Activated T-cell treated with anti-CD3 and anti-CD28 coated beads, Interleukin-2, amount 50 U/mL, for 1 hour (primary cell): ENCODE measurements around the gene SLX4IP.

Source experiments
- DNase-seq: peaks from one replicate; pipeline ENCODE4 v3.0.0-alpha.2; 2020

SLX4IP gene

GRCh38 chr20:10554285-10554684 lies 119.2 kb downstream of the SLX4IP start:
- no peak for DNase-seq

DNA sequence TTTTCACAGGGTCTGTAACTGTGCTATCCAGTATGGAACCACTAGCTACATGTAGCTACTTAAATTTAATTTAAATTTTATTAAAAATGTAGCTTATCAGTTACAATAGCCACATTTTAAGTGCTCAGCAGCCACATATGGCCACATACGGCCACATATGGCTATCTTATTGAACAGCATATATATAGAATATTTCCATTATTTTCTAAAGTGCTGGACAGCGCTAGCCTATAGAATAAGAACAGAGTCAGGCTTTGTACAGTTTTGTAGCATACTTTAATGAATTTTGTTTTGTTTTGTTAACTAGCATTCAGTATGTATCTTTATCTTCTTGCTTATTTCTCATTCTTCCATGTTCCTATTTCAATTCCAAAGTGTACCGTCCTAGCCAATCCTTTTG lies 120.3 kb downstream of the SLX4IP start:
- DNase-seq = no peak

- DNase-seq = no peak
Measured at GRCh38 chr20:10555865-10556308, 120.8 kb downstream of the SLX4IP start.

- no peak for DNase-seq
Measured at GRCh38 chr20:10556519-10557083, 121.5 kb downstream of the SLX4IP start.

- no peak for DNase-seq
Measured at GRCh38 chr20:10557685-10558084, 122.6 kb downstream of the SLX4IP start.

- DNase-seq = no peak
Measured at GRCh38 chr20:10558635-10559187, 123.6 kb downstream of the SLX4IP start.

- no peak for DNase-seq
Measured at GRCh38 chr20:10559266-10559665, 124.2 kb downstream of the SLX4IP start.

DNA sequence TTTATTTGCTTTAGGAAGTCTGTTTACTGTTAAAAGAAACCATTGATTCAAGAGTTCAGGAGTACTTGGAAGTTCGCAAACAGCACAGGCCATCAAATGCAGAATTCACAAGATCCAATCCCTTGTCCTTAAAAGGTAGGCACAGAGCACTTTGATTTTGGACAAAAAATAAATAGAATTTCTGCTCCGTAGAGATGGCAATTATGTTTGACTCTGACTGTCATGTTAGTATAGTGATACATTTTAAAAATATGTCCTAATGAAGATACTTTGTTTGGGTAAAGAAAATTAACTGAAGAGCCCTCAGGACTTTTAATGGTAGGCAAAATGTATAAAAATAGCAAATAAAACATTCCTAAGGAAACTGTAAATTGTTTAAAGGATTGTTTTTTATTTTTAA lies 125.6 kb downstream of the SLX4IP start:
- no peak for DNase-seq

DNA sequence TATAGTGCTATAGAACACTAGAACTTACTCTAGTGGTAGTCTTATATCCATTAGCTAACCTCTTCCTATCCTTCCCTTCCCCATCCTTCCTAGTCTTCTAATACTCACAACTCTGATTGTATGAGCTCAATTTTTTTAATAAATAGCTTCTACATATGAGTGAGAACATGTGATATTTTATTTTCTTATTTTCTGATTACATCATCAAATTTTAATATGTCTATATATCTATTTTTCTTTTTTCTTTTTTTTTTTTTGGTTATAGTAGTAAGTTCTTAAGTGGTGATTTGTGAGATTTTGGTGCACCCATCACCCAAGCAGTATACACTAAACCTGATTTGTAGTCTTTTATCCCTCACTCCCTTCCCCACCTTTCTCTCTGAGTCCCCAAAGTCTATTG lies 126.2 kb downstream of the SLX4IP start:
- DNase-seq = no peak

DNA sequence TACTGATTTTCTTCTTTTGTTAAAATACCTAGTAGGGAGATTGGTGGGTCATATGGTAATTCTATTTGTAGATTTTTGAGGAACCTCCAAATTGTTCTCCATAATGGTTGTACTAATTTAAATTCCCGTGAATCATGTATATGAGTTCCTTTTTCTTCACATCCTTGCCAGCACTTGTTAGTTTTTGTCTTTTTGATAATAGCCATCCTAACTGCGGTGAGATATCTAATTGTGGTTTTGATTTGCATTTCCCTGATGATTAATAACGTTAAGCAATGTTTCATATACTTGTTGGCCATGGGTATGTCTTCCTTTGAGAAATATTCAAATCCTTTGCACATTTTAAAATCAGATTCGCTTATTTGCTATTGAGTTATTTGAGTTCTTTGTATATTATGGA lies 127.8 kb downstream of the SLX4IP start:
- no peak for DNase-seq

- no peak for DNase-seq
Measured at GRCh38 chr20:10563935-10564492, 128.9 kb downstream of the SLX4IP start.

DNA sequence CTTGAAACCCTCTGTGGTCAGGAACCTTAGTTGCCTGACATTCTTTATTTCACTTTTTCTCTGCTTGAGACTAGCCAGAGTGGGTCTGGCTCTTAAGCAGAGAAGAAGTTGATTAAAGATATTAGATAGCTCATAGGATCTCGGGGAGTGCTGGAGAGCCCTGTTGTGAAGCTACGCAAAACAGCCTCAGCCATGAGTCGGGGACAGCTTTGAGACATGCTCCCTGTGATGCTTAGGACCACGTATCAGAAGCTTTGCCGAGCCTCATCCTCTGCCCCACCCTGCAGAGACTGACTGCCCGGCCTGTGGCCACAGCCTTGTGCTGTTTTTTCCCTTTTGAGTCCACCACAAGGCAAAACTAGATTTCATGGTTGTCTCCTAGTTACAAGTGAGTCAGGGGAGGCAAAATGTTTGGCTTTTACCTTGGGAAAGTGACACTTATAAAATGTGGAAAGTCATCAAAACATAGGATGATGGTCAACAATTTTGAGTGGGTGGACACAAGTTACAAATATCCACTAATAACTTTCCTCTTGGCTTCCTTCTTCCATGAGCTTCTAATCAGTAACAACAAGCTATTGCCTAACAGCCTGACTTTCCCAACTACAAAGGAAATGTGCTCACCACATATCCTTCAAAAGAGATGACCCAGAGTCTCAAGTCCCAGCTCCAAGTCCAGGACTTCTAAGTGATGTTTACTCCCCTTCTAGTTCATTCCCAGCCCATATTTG lies 130.3 kb downstream of the SLX4IP start:
- no peak for DNase-seq

- DNase-seq = no peak
Measured at GRCh38 chr20:10565922-10566897, 131.1 kb downstream of the SLX4IP start.

DNA sequence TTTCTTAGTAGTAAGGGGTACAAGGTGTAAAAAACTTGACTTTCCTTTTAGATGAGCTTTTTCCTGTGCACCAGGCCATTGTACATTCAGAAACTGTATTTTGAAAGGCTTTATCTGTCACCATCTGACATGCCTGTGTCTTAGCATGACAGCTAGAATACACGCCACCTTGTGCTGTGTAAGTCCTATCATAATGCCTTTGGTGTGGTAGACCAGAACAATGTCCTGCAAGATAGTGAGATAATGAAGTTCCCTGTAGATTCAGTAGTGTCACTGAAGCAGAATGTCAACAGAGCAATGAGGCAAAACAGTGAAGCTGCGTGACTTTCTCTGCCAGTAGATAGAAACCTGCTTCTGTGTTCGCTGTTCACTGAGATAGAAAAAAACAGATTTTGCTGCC lies 132.9 kb downstream of the SLX4IP start:
- DNase-seq = no peak

- no peak for DNase-seq
Measured at GRCh38 chr20:10571313-10571815, 136.3 kb downstream of the SLX4IP start.

DNA sequence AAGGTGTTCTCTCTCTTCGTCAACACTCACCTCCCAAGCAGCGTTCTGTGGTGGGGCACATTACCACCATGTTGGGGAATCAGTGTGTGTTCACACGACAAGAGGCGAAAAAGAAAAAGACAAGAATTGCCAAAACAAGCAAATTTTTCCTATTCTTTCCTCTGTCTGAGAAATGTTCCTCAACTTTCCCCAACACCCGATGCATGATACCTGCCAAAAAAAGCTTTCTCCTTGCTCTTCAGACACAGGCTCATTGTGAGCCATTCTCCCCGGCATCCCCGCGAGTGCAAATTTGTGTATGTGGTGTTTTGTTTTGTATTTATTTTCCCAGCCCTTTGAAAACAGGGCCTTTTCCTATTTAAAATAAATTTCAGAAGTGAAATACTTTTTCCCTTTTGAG lies 137.7 kb downstream of the SLX4IP start:
- no peak for DNase-seq

DNA sequence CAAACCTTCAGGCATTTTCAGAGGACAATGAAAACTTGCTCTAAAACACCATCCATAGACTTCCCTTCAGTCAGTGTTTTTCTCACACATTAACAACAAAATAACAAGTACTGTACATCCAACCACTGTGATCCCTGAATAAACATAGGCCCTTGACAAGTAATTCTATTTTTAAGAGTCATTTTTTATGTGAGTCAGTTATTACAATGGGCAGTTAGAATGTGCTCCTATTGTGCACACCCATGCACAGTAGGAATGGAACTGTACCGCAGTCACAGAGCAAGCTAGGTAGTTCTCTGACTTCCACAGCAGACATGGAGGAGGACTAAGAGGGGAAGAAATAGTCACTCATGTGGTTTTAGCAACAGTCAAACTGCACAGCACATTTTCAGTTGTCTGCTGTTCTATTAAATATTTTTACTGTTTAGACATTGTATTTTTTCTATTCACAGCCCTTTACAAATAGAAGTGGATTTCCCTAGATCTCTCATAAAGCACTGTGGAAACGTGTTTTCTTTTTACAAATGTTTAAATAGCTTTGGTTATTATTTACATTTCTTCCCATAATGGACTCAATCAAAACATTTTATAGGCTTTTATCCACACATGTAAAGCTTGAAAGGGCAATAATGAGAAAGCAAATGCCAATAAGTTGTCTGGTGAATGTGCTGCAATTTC lies 138.3 kb downstream of the SLX4IP start:
- no peak for DNase-seq

DNA sequence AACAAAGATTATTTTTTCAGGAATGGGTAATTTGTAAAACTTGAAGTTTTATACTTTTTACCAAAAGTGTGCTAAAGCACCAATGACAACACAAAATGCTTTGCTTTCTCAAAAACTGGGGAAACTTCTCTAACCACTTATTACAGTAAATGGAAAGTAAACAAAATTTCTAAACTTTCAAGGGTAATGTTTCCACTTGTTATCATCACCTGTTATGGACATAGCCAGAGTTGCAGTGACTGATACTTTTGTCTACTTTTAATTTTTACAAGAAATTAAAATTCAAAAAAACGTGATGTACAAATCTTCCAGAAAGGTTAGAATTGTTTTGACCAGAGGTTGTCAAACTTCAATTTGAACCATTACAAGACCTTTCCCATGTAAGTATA lies 138.8 kb downstream of the SLX4IP start:
- no peak for DNase-seq

DNA sequence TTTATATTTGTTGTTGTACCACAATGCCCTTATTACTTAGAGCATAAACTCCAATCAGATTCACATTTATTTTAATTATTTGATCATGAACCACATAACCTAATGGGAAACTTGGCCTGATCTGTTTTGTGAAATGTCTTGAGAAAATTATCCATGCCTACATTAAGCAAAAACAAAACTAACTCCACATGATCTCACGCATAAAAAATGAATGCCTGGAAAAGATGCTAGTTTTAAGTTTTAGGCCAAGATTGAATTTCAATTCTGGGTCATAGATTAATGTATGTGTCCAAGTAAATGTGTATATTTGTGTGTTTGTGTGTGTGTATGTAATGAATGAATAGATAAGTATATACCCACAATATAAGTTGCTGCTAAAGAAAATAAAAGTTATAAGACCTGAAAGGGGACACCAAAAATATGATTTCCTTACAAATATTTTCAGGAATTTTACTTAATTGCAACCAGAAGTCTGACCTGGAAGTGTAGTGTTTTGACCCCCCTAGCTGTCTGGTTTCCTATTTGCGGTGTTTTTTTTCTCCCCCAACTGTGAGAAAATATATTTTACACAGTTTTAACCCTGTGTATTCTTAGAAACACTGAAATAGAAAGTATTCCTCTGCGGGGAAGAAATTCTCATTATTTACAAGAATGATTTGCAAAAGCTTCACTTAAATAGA lies 141.4 kb downstream of the SLX4IP start:
- no peak for DNase-seq

DNA sequence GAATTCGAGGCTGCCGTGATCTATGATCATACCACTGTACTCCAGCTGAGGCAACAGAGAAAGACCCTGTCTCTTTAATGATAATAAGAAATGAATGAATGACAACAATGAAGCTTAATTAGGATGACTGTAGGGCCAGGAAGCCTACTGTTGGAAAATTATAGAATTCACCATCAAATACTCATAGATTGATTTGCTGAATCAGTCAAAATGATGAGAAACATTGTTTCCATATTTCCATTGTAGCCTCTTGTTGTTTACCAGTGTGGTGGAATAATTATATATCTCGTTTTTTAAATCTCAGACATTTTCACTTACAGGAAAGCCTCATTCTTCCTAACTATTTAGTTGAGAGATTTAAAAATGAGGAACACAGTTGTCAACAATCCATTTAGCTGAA lies 142.5 kb downstream of the SLX4IP start:
- DNase-seq = no peak

- DNase-seq = no peak
Measured at GRCh38 chr20:10578607-10579006, 143.5 kb downstream of the SLX4IP start.

- no peak for DNase-seq
Measured at GRCh38 chr20:10579942-10580341, 144.8 kb downstream of the SLX4IP start.
